Hematopoietic multipotent progenitor cell treated with erythropoietin and hydrocortisone succinate and interleukin-3 and kit ligand, for 6 days (in vitro differentiated cells): Measurements from ENCODE around the gene IFIH1.

Source experiments
- DNase-seq: peaks from one replicate; pipeline ENCODE4 v3.0.0-alpha.2; 2015

The IFIH1 gene

DNA sequence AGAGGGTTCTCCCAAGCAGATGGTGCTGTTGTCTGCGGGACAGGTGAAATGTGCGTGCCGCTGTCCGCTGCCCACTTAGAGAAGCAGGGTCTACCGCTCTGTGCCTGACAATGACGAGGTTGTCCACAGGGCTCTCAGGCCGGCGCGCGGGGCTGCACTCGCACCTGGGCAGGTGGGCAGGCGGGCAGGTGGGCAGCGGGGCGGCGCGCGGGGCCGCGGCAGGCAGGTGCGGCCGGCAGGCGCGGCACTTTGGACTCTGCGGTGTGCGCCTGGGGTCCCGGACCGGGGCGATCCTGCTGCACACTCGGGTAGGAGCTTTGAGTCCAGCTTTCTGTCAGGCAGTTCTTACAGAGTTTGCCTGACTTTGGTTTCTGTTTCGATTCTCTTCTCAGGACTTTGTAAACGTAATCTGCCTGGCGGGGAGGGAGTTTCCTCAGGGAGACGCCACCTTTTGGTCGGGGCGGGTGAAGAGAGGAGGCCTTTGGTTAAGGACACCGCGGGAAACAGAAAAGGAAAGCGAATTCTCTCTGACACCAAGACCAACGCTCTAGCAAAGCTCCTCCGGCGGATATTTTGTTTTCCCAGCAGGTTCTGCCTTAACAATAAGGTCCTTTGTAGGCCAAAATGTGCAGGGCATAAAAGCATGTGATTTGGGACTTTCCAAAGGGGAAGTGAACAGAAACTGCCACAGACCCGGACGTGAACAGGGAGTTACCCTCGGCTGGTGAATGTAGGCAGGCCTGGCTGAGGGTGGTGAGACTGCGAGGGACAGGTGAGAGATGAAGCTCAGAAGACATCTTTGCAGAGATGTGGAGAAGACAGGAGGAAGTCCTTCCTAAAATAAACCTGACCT lies at the start of gene IFIH1:
IFIH1 (minus strand) TSS at position 357 of the 853 bp plus-strand sequence. CDS start 377 bp downstream, outside the sequence.
- peak; percentile 94 for DNase-seq

DNA sequence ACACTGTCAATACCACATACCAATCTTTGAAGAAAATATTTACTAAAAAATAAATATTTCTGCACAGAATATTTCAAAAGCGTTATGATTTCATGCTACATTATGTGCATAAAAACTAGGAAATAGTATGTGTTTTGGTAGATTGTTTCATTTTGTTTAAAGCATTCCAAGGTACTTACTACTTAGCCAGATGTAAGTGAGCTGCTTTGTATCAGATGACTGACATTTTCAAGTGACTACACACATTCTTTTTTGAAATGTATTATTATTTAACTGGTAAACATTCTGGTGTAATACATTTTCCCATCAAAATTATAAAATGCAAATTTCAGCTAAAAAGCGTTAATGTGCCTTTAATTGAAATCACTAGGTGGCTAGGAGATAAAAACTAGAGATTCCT lies 46.9 kb upstream of the IFIH1 start:
- DNase-seq, result no peak

DNA sequence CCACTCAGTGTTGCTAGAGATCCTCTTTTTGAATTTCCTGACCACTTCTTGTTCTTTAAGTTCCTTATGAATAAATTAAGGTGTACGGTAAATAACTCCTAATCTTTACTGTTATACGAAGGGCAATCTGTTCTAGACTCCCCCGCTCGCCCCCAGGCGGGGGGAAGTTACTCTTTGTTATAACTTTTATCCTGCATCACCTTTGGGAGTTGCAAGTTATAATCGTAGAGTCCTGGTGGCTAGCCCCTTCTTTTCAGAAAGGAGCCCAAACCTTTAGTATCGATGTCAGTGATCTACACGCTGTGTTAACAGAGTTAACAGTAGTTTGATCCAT lies 26.1 kb upstream of the IFIH1 start:
- DNase-seq, result no peak

DNA sequence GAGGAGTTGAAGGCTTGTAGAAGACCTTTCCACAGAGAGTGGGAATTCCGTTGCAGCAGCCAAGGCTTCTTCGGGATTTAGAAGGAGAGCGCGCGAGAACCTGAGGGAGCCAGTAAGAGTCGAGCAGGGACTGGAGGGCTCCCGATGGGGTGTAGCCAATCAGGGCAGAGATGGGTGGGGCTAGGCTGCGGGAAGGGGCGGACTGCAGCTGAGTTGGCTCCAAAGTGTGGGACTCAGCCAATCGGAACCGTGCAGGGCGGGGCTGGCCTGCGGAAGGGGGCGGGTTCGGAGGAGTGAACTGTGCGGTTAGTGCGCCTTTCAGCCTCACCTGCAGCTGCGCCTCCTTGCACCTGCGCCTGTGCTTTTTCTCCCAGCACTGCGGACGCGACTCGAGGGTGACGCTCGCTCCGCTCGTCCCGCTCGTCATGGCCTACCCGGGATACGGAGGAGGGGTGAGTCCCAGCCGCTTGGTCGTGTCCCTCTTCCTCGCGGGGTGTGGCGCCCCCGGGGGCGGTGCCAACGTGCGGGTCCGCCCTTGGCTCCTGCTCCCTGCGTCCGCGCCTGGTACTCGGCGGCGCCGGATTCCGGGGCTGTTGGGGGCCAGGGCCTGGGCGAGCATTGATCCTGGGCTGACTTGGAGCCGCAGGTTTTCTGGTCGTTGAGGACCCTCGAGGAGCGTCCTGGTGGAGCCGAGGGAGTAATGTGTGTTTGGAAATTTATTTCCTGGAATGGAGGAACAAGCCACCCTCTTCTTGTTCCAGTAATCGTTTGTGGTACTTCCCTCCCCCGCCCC lies 25.5 kb upstream of the IFIH1 start, which contains the start of gene GCA:
GCA (plus strand) TSS at position 309 of the 793 bp plus-strand sequence; CDS start at position 426, 117 bp downstream.
- peak; percentile 98 for DNase-seq

DNA sequence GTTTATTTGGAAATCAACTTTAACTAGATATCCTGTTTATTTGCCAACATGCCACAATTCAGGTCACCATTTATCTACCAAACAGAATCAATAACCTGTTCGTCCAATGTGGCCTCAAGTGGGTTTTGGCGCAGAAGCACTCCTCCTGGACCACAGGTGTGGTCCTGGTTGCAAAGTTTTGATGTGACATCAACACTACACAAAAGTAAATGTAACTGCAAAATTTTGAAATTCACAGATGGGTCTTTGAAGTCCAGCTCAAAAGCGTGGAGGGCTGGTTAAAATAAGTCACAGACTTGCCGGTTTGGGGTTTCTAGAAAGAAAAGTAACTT lies 25.0 kb upstream of the IFIH1 start:
- DNase-seq, result no peak

DNA sequence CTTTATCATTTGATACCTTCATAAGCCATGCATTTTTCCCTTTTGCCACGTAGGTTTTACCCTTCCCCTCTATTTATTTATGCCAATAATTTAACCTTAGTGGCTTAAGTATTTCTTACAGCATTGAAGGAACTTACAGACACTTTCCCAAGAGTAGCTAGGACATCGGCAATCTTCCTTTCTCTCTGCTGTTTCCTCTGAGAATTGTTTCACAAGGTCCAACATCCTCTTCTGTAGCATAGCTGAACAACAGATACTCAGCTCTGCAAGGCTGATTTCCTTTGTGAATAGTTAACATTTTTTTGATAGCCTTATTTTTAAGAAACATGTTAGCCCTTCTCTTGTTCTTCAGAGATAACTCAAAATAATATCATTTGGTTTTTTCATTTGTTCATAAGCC lies 24.4 kb upstream of the IFIH1 start:
- peak; percentile 19 for DNase-seq

DNA sequence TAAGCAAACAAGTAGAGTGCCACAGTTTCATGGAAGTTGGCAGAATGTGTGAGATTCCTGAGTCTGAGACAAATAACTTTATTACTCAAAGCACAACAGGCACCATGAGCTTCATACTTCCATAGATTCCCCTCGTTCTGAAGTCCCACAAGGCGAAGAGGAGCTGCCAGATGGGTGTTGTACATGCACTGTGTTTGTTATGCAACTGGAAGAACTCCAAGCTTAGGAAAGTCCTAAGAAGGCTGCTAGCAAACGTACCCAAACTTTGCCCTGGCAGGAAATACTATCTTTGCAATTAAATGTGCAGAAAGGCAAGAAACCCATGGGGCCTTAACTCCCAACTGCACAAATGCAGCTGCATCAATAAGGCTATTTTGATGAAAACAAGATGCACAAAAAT lies 23.8 kb upstream of the IFIH1 start:
- DNase-seq, result no peak

DNA sequence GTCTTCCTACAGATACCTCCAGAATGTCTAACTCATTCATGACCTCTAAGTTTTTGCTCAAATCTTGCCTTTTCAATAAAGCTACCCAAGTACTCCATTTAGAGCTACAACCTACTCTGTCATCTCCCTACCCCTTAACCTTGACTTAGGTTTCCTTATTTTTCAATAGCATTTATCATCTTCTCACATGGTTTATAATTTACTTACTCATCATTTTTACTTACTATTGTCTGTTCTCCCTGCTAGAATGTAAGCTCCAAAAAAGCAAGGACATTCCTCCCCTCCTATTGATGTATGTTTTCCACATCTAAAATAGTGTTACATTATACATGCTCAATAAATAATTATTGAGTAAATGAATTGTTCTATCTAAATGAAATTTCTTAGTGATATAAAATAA lies 22.3 kb upstream of the IFIH1 start:
- DNase-seq, result no peak

DNA sequence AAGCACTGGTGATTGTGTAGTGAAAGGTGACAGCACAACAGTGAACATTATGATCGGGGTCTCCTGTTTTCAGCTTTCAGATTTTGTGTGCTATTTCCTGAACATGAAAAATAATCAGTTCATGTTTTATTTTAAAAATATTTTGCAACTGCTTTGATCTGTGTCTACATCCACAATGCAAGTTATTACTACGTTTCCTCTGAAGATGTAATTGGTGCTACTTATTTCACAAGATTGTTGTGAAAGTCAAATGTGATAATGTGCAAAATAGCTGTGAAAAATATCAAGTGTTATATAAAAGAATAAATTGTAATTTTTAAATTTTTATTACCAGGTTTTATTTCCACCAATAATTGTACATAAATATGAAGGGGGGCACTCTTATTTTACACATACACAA lies 19.4 kb upstream of the IFIH1 start:
- DNase-seq, result no peak

DNA sequence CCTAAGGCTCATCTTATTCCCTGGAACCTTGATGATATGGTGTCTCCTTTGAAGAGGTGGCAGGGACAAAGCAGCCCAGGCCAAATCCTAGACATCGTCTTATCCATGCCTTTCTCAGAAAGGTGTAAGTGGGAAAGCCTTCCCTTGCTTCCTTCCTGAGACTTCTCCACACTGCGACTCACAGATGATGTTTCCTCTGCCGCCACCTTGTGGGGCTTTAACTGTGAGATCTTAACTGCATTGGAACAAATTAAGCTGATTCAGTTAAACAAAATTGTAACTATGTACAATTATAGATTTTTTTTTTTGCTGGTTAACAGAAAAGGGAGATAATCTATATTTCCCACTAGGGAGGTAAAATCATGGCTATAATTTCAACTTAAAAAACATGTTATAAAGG lies 15.5 kb upstream of the IFIH1 start:
- peak; percentile 61 for DNase-seq

DNA sequence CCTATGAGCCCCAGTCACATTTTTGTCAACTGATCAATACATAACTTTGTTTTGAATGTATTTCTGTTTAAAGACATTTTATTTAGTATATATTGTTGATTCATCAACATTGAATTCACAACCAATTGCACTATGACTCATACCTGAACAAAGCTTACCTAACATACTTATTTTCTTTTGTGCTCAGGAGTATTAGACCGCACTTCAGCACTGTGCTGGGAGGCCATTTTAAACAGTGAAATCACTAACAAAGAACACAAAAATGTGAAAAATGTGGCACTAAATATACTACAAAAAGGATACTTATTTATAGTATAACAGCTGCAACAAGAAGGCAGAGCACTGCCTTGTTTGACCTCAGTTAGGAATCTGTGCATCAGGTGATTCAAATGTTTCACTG lies 12.4 kb upstream of the IFIH1 start:
- DNase-seq, result no peak

DNA sequence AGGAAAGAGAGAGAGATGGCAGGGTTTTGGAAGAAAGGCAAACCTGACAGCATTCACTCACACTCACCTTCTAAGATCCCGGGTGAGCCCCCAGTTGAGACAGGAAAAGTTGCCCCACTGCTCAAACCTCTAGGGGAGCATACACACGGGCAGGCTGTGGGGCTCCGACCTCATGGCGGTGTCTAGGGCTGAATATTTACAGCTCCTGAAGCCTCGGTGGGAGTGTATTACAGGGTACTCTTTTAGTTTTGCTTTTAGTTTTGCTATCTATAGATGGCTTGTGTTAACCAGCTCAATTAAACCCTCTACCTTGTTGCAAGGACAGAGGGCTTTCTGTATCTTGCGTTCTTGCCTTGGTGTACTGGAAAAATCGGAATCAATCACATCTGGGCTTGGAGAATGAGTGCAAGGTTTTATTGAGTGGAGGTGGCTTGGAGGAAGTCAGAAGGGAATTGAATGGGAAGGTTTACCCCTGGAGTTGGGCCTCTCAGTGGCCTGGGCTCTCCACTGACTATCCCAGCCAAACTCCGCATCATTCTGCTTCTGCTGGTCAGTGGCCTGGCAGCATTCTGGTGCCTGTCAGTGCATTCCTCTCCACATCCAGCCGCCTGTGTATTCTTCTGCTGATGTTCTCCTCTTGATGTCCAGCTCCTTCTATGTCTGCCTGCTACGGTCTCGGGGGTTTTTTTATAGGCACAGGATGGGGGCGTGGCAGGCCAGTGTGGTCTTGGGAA lies 10.1 kb upstream of the IFIH1 start:
- DNase-seq, result no peak

DNA sequence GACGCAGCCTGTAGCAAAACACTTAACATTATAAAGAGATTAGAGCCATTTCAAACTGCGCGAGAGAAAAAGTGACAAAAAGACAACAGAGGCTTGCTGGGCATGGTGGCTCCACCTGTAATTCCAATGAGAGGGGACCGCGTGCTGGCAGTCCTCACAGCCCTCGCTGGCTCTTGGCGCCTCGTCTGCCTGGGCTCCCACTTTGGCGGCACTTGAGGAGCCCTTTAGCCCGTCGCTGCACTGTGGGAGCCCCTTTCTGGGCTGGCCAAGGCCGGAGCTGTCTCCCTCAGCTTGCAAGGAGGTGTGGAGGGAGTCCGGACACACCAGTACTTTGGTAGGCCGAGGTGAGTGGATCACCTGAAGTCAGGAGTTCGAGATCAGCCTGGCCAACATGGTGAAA lies 9.3 kb upstream of the IFIH1 start:
- no peak for DNase-seq

DNA sequence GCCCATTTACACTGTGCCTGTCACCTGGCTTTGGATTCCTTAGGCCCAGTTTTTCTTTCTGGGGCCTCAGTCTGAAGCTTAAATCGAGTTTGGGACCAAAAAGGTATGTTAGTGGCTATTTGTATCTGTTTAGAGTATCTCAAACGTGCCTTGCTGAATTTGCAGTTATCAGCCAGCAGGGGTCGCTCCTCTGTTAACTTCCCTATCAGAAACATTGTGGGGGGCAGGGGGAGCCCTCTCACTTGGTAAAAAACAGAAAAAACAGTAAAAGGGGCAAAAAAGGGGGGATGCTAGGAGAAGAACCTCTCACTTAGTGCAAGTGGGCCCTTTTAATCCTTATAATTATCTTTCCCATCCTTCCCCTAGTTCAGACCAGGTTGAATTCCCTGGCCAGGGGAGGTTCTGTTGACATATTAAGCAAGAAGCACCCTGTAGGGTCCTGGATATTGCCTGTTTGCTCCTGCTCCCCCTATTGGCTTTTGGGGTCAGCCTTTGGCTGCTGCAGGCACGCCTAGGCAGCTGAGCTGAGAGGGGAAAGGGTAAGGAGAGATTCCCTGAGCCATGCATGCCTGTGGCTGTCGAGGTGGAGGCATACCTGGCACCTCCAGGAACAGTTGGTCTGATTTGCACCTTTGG lies 8.8 kb upstream of the IFIH1 start:
- peak; percentile 66 for DNase-seq

DNA sequence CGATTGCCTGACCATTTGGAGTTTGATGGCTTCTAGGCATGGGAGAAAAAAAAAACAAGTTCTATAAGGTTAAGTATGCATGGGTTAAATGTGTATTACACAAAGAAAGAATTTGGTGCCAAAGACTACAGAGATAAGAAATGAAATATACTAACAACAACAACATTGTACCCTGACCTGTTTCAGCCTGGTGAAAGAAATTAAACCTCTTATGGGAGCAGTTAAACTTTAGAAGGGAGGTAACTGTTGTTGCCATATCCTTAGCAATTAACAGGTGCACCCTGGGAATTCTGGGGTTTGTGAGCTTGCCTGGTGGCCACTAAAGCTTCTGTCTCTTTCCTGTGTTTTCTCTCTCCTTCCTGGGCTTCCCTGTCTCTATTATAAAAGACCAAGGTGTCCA lies 6.5 kb upstream of the IFIH1 start:
- DNase-seq, result no peak

DNA sequence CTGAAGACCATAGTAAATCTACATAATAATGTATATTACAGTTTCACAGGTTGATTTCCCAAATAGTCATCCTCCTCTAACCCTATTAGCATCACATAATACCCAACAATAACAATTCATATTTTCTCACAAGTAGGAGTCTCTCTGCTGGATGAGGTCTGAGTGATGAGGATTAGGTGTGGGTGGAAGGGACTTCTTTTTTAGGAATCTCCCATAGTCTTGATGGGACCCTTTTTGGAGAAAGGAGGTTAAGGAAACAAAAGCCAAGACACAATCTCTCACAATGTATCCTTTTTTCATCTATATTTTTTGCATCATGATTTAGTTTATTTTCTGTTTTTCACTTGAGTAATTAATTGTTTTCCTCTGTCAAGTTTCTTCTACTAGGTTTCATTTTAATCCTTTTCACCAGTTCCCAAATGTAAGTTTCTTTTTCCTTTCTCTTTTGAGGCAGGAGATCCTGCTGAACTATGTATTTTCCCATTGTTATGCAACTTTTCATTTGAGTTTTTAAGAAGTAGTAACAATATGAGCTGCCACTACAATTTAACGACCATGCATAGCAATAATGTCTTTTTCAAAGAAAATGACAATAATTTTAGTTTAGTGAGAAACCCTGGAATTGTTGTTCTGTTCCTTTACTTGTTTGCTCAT lies 2.5 kb upstream of the IFIH1 start:
- no peak for DNase-seq

DNA sequence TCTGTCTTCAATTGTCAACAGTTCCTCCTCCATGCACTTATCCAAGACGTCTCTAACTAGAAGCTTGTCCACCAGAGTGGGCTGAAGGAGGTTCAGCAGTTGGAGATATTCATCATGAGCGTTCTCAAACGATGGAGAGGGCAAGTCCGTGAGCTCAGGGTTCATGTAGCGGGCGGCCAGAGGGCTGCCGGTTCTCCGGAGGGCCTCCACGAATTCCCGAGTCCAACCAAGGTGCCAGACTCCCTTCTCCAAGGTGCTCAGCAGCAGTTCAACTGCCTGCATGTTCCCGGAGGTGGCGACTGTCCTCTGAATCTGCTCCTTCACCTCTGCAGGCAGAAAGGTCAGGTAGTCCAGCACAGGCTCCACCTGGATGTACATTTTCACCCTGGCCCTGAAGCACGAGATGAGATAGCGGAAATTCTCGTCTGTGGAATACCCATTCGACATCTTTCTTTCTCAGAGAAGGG lies 590 bp downstream of the IFIH1 start:
- peak; percentile 69 for DNase-seq

DNA sequence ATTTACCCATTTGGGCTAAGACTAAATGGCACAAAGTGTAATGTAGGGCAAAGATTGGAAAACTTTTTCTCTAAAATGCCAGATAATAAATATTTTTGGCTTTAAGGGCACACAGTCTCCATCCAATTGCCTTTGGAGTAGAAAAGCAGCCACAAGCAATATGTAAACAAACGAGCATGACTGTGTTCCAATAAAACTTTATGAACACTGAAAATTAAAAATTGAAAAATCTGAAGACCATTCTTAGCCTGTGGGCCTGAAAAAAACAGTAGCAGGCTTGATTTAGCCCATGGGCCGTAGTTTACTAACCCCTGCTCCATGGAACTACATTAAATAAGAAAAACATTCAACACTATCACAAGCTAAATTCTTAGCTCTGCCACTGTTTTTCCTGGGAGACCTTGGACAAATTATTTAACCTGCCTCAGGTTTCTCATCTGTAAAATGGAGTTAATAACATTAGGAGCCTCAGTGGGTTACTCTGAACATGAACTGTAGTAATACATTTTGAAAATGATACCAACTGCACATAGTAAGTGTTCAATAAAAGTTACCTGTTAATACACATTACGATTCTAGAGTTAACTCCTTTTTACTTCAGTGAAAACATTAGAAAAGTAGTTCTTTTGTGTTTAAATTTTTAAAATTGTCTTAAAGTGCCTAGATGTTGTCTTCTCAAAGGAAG lies 1.3 kb downstream of the IFIH1 start:
- DNase-seq, result peak; percentile 26

DNA sequence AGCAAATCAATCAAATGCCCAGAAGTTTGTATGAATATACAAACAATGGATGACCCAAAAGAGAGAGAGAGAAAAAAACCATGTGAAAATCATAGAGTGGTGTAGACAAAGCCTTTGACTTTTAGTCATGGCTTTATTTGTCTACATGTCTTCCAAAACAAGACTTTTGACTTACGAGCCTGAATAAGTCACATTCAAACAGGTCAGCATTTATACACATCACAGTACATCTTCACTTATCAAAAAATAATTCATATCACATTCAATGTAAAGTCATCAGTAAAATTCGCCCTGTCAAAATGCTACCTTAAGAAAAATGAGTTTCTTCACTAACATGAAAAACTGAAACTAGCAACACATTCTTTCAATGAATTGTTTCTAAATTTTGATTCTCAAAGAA lies 1.9 kb downstream of the IFIH1 start:
- no peak for DNase-seq

DNA sequence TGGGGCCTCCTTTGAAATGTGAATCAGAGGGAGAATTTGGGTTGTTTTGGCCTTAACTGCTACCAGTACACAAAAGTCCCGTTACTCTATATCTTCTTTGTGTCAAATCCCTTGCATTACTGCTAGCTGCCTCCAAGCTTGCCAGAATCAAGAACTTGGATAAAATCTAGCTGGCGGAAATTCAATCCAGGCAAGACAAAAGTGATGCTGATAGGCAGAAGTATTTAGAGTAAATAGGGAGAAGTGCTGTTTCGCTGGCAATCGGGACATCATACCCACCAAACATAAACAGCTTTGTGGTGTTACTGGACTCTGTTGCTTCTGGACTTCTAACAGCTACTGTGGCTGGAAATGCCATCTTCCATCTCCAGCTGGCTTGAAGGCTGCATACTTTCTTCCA lies 2.5 kb downstream of the IFIH1 start:
- peak; percentile 14 for DNase-seq

DNA sequence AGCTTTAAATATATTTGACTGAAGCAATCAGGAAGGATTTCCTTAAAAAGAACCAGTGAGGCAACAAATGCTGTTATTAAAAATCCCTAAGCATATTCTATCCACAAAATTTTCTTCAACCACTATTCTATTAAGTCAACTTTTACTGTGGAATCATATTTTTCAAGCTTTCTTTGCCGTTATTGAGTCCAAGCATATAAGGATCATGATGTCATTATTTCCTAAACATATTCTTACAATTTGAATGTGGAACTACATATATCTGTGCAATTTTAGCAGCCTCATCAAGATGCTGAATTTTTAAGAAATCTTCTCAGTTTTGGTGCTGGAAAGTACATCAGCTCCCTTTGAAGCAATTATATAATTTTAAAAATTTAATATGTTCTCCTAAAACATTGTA lies 5.6 kb downstream of the IFIH1 start:
- DNase-seq, result no peak
